Thoracic aorta (tissue), 2 donors: Measurements from ENCODE around the gene TIMP2. TPM values are rescaled to one million over a fixed set of nuclear protein-coding genes. Genes with fewer than 3 reads are reported as not detected.
A peak's percentile ranks its signal among the peaks of the same experiment; 100 is the strongest.

Source experiments
- ATAC-seq: fragments of 150-250 bp; one replicate; pipeline ENCODE4 v1.8.0; 2017; ENCODE audit warnings: low read depth; ENCODE audit not compliant: insufficient number of reproducible peaks, low FRiP score
- DNase-seq: peaks from one replicate; pipeline ENCODE4 v3.0.0-alpha.2; 2020; ENCODE audit warnings: low spot score
- H3K27ac ChIP-seq, 2 donors: fragments of 200-600 bp; sonication (generic); 1 replicate in 1 of 2; 2 replicates in 1 of 2; pipeline ENCODE4 v1.5.1; 2016; ENCODE audit warnings: mild to moderate bottlenecking in 2 of 2, moderate library complexity in 2 of 2
- H3K27me3 ChIP-seq: fragments of 200-600 bp; sonication (generic); replicated peaks from 2 replicates; pipeline ENCODE4 v1.6.0; 2016; ENCODE audit warnings: mild to moderate bottlenecking; ENCODE audit not compliant: insufficient read depth
- H3K36me3 ChIP-seq: fragments of 200-600 bp; sonication (generic); one replicate; pipeline ENCODE4 v1.5.1; 2016
- H3K4me1 ChIP-seq, 2 donors: fragments of 200-600 bp; sonication (generic); 1 replicate in 1 of 2; 2 replicates in 1 of 2; pipeline versions ENCODE4 v1.5.1 to v1.6.0; 2016; ENCODE audit warnings: low read depth in 2 of 2, mild to moderate bottlenecking in 1 of 2; ENCODE audit not compliant: control insufficient read depth in 1 of 2
- H3K4me3 ChIP-seq: fragments of 200-600 bp; sonication (generic); 2 replicates; pipeline ENCODE4 v1.5.1; 2016; ENCODE audit warnings: mild to moderate bottlenecking
- H3K9me3 ChIP-seq: fragments of 200-600 bp; sonication (generic); 2 replicates; pipeline ENCODE4 v1.5.1; 2016
- total RNA-seq, 2 donors: library from RNA; depleted of rRNA; stranded (reverse); fragments of >200 nt; gene quantifications; one replicate each; pipeline versions ENCODE4 v1.1.0 to v1.2.3, GENCODE V29; 2016
- TF ChIP-seq, protein P1 (sequence below): fragments of 200-600 bp; sonication (generic); IDR thresholded peaks from one replicate; pipeline ENCODE4 v1.5.1; 2019; ENCODE audit warnings: antibody characterized with exemption

Gene TIMP2
- total RNA-seq, 2 donors from 2014 or later = 475 to 619 TPM

- no peak for DNase-seq
- H3K27ac ChIP-seq = peak overlapping the region in 1 of 2 donors; percentile 54
These were observed 36.2 kb downstream of the TIMP2 start for GRCh38 chr17:78888941-78889518.

DNA sequence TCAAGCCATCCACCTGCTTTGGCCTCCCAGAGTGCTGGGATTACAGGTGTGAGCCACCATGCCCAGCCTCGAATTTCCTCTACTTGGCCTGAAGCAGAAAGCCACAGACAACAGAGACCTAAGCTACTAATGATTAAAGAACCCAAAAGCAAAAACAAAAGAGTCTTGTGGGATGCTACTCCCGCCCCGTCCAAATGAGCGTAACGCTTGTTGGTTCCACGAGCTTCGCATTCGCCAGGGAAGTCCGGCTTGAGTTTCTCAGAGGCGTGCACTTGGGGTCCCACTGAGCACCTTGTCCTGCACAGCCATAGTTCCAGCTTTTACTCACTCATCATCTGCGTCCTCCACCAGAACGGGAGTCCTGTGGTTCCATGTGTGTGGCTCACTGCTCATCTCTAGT, 38.2 kb downstream of the TIMP2 start:
- H3K4me3 ChIP-seq = no peak overlapping the region
- ATAC-seq (no peak), DNase-seq (no peak)
- H3K9me3 ChIP-seq = no peaks in the 10 kb centered on the region
- no peaks in the 10 kb centered on the region for H3K27me3 ChIP-seq
- H3K4me1 ChIP-seq = peaks cover 55 to 73% of the 10 kb centered on the region in 2 donors
- peaks cover 9% of the 10 kb centered on the region for H3K36me3 ChIP-seq
- TF ChIP-seq, protein P1, sequence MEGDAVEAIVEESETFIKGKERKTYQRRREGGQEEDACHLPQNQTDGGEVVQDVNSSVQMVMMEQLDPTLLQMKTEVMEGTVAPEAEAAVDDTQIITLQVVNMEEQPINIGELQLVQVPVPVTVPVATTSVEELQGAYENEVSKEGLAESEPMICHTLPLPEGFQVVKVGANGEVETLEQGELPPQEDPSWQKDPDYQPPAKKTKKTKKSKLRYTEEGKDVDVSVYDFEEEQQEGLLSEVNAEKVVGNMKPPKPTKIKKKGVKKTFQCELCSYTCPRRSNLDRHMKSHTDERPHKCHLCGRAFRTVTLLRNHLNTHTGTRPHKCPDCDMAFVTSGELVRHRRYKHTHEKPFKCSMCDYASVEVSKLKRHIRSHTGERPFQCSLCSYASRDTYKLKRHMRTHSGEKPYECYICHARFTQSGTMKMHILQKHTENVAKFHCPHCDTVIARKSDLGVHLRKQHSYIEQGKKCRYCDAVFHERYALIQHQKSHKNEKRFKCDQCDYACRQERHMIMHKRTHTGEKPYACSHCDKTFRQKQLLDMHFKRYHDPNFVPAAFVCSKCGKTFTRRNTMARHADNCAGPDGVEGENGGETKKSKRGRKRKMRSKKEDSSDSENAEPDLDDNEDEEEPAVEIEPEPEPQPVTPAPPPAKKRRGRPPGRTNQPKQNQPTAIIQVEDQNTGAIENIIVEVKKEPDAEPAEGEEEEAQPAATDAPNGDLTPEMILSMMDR = no peak
- H3K27ac ChIP-seq = no peak overlapping the region

More at GRCh38 chr17:78888941-78889518, 36.2 kb downstream of the TIMP2 start:
- Histone ChIP-seq H3K9me3 (no peaks in the 10 kb centered on the region), H3K36me3 (peaks cover 13% of the 10 kb centered on the region), H3K27me3 (no peaks in the 10 kb centered on the region), H3K4me1 (peaks cover 59 to 73% of the 10 kb centered on the region in 2 donors), H3K4me3 (no peak overlapping the region)
- TF ChIP-seq, protein P1 = no peak
- ATAC-seq = no peak

DNA sequence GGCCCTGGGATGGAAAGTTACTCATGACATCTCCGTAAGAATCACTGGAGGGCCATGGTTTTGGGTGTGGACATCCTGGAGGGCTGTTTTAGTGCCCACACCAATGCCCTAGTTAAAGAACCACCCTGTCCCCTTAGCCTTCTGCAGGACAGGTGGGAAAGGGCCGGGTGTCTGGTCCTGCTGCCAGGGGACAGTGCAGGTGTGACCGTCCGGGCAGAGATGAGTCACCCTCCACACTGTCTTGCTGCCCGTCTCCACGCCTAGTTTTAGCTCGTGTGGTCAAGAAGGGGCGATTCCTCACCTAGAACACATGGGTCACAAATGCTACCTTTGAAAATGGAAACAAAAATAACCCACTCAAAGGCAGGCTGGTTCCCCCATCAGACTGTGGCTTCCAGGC, 39.2 kb downstream of the TIMP2 start:
- ATAC-seq = no peak
- no peaks in the 10 kb centered on the region for H3K9me3 ChIP-seq
- no peak overlapping the region for H3K4me3 ChIP-seq
- no peak for DNase-seq
- peaks cover 4% of the 10 kb centered on the region for H3K36me3 ChIP-seq
- no peaks in the 10 kb centered on the region for H3K27me3 ChIP-seq
- TF ChIP-seq, protein P1 = no peak
- peaks cover 47 to 72% of the 10 kb centered on the region in 2 donors for H3K4me1 ChIP-seq
- peak overlapping the region in 1 of 2 donors; percentile 91 for H3K27ac ChIP-seq

DNA sequence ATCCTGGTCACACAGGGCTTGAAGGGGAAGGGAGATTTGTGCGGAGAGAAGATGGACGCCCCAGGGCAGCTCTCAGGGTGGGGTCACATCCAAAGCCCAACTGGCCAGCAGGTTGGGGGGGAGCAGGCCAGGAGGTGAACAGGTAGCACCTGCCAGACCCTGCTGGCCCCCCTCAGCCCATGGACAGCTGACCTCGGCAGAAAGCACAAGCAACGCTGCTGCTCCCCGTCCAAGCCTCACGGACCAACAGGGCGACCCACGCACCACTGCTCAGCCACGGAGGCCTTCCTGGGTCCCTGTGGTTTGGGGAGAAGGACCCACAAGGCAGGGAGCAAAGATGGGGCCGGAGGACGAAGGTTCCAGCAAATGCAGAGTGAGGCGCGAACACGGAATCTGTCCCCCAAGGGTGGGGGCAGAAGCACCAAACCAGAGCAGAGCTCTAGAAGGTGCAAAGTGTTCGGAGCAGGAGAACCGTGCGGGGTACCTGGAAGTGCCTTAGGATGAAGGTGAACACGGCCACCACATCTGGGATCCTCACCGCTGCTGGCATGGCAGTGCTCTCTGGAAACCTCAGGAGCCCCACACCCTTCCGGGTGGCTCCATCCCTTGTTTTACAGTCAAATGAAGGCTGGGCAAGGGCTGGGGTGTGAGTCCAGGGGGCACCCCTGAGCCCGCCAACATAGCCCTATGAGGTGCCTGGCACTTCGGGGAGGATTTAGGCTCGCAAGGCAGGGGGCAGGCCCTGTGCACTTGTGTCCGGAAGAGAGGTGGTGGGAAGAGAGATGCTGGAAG, 40.1 kb downstream of the TIMP2 start:
- H3K27me3 ChIP-seq = no peaks in the 10 kb centered on the region
- no peaks in the 10 kb centered on the region for H3K9me3 ChIP-seq
- H3K4me3 ChIP-seq = peak overlapping the region; percentile 59
- peaks cover 48 to 78% of the 10 kb centered on the region in 2 donors for H3K4me1 ChIP-seq
- ATAC-seq = no peak
- no peaks in the 10 kb centered on the region for H3K36me3 ChIP-seq
- TF ChIP-seq, protein P1 = no peak
- no peak for DNase-seq
- H3K27ac ChIP-seq = peak overlapping the region; percentile 87 to 91

DNA sequence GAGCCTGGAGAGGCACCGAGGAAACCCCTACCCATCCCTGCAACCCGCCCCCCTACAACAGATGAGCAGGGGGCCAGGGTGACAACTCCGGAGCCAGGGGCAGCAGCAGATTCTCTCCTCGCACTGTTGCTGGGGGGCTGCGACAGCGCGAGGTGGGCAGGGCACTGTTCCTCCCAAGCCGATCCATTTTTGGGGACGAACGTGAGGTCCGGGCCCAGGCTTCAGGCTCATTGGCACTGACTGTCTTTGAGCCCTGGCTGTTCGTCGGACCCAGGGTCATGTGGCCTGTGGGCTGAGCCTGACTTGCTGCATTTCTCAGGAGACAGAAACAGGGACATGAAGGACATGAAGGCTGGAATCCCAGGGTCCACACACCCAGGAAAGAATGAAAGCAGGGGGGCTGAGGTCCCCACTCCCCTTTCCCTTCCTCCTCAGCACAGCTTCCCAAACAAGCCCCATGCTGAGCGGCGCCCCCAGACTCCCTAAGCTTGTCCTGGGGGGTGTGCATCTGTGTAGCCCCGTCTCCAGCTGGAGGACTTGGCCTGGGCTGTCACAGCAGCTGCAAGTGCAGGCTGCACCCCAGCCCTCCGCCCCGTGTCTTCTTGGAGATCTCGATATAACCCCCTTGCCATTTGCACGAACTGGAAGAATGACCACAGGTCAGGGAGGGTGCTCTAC, 40.9 kb downstream of the TIMP2 start:
- Histone ChIP-seq H3K27ac (peak overlapping the region; percentile 87 to 91), H3K4me1 (peaks cover 45 to 78% of the 10 kb centered on the region in 2 donors), H3K27me3 (no peaks in the 10 kb centered on the region), H3K36me3 (no peaks in the 10 kb centered on the region), H3K9me3 (no peaks in the 10 kb centered on the region), H3K4me3 (peak overlapping the region; percentile 59)
- DNase-seq (no peak), ATAC-seq (no peak)
- TF ChIP-seq, protein P1 = no peak
